HG02884 (cell line): ENCODE data around the gene COL19A1.

Experiments
- ATAC-seq: cut with Tn5 transposase; IDR thresholded peaks from one replicate; pipeline ENCODE4 v1.9.1; 2021; ENCODE audit warnings: mild to moderate bottlenecking, moderate library complexity; ENCODE audit not compliant: unreplicated experiment

Gene COL19A1

GRCh38 chr6:70162972-70163371 lies 296.6 kb downstream of the COL19A1 start:
- ATAC-seq, result no peak

- no peak for ATAC-seq
These were observed 297.4 kb downstream of the COL19A1 start for GRCh38 chr6:70163795-70164194.

DNA sequence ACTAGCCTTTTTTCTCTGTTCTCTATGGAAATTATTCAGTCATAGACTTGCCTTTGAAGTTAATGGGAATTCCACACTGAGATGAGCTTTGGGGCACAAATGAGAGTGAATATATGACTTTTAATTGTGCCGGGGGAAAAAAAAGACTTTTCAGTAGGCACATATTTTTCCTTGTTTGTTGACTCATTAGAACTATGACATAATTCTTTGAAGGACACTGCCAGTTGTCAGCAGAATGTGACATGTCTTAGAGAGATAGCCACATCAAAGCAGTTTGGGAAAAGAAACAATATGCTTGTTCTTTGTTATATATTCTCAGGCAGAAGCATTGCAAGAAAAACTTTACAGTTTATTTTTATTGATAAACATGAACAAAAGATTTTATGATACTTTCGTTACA lies 298.2 kb downstream of the COL19A1 start:
- no peak for ATAC-seq

DNA sequence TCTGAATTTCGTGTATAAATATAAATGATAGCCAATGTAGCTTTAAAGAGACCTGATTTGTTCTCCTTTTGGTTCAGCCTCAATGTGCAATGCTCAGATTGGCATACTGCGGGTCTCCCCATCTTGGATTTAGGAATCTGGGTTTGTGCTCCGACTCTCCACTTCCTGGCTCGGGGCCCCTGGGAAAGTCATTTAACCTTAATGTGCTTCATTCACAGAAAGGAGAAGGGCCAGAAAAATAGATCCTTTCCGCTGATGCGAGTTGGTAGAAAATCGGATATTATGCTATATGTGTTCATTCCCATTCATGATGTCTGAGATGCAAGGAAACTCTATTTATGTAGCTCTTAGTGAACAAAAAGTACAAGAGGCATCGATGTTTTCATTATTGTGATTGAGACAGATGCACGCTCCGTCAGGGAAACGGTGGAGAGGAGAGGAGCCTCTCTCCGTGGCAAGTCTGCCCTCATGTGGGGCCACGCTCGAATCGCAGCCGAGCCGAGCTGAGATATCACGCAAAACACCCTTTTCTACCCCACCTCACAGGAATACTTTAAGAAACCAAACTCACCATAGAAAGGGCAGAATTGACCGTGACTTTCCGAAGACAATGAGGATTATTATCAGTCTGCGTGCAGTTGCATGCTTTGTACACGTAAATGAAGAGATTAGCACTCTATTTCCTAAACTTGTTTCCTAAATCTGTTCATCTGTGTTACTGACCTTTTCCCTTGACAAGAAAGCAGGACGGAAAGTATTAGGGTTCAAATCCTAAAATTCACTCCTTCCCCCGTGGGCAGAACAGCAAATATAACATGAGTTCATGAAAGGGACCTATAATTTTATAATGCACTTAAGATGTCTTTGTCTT lies 300.0 kb downstream of the COL19A1 start:
- peak; percentile 92 for ATAC-seq

DNA sequence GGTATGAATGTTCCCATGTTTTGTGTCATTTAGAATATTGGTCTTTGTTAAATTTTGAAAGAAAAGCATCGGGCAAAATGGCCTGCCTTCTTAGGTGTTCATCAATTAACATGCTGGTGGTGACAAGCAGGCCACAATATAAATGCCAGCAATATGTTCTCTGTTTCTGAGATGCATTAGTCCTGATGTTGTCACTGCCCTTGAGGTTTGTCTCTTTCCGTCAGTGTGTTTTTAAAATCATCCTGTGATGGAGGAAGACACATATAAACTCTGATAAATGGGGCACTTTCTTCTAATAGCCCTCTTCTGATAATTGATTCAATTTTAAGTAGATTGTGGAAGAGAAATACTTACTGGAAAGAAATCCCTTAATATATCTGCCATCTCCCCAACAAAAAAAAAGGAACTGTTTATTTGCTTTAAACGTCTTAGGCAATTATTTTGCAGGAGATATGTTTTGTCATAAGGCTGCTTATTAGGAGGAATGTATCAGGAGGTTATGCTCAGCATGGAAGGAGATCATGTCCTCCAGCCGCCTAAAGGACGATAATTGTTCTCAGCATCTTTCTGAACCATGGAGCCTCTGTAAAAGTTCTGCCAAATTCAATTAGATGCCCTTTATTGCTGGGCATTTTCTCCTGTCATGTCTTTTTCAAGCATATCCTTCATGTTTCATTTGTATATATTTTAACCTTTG lies 302.5 kb downstream of the COL19A1 start:
- ATAC-seq, result no peak

- ATAC-seq, result no peak
These were observed 304.9 kb downstream of the COL19A1 start for GRCh38 chr6:70171236-70171635.

DNA sequence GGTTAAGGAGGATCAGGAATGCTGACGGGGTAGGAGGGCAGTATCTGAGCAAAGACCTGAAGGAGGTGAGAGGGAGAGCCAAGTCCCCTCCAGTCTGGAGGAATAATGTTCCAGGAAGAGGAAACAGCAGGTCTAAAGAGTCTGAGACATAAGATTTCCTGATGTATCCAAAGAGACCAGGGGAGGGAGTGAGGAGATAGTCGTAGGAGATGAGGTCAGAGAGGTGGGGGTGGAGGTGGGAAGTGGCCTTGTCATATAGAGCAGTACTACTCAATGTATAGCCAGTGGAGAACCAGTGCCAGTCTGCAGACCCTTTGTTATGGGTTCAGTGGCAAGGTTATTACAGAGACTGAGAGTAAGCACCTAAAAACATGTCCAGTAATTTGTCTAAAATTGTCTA lies 305.9 kb downstream of the COL19A1 start:
- ATAC-seq, result no peak

GRCh38 chr6:70175770-70176169 lies 309.4 kb downstream of the COL19A1 start:
- ATAC-seq, result no peak

GRCh38 chr6:70176842-70177550 lies 310.6 kb downstream of the COL19A1 start:
- no peak for ATAC-seq

GRCh38 chr6:70180183-70180900 lies 314.0 kb downstream of the COL19A1 start:
- no peak for ATAC-seq

DNA sequence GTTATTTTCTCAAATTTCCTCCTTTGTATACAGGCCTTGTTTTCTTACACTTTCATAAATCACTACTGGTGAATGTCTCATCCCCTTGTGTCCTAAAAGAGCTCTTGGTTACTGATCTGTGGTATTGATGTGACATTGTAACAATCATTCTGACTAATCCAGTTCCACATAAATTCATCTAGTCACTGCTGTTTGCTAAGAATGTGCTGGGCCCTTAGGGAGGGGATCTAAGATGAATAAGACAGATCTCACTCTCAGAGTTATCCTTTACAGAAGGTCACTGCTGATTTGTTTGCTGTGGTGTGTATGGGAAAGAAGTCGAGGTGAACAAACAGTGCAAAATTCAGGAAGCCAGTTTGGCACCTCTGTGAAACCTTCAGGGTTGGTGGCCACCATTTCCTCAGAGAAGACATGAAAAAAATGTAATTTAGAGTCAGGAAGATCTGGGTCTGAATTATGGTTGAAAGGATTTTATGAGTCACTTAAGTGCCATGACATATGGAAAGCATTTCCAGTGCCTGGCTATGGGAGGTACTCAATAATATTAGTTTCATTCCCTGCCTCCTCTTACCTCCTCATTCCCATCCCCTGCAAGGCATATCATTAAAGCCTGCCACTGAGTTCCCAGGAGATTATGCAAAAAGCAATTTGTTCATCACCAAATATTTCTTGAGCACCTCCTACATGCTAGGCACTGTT lies 314.7 kb downstream of the COL19A1 start:
- ATAC-seq, result peak; percentile 72

DNA sequence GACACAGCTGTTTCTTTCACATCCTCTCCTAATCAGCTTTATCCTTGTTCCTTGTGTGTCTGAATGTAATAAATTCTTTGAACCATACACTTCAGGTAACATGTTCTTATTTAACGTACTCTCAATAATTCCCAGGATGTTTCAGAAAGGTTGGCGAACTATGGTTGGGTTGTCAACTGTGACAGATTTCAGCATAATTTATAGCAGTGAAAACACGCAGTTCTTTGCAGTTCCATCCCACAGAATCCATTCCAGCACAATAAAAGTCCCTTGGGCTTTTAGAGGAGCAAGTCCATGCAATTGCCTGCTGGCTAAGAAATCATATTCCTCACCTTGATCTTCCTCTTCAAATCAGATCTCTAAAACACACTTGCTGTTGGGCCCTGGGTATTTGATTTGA lies 317.2 kb downstream of the COL19A1 start:
- ATAC-seq, result no peak

DNA sequence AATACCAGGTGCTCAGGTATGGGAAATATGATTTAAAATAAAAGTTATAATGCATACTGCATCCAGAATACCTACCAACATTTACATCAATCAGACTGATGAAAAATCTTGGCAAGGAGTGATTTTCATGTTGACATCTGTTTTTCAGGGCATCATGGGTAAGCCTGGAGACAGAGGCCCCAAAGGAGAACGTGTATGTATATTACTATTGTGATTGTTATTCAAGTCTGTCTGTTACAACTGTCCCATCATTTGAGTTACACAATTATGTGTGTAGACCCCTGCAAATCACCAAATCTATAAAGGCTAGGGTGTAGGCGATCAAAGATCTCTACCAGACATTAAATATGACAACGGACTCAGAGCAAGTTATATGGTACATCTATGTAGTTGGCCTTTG lies 318.4 kb downstream of the COL19A1 start:
- no peak for ATAC-seq

GRCh38 chr6:70186461-70186860 lies 320.1 kb downstream of the COL19A1 start:
- ATAC-seq, result no peak

DNA sequence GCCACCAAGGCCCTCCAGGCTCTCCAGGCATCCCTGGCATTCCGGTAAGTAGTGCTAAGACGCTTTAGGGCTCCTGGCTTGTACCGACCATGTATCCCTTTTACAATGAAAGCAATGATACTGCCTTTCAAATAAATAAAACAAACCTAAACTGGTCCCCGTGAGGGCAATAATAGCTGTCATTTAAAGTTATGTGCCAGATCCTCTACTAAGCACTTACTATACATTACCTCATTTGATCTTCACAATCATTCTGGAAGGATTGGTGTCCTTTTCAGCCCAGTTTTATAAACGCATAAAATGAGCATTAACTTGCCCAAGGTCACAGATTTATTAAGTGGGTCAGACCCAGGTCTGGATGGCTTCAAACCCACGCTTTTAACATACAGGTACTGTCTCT lies 321.8 kb downstream of the COL19A1 start:
- ATAC-seq, result no peak

DNA sequence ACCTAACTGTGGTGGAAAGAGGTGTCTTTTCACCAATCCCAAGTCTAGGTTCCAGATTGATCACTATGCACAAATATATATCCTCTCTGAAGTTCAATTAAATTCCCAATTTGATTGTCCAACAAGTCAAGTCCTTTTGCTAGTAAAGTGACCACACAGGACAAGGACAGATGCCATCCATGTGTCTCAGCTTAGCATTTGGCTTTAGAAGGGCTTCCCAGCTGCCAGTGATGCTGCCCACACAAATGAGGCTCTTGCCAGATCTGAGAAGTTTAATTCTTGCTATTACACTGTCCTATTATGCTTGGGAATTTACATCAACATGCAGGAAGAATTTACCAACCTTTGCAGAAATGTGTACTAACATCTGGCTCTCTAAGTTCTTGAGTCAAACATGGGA lies 328.1 kb downstream of the COL19A1 start:
- no peak for ATAC-seq

- no peak for ATAC-seq
These were observed 330.2 kb downstream of the COL19A1 start for GRCh38 chr6:70196531-70196930.

DNA sequence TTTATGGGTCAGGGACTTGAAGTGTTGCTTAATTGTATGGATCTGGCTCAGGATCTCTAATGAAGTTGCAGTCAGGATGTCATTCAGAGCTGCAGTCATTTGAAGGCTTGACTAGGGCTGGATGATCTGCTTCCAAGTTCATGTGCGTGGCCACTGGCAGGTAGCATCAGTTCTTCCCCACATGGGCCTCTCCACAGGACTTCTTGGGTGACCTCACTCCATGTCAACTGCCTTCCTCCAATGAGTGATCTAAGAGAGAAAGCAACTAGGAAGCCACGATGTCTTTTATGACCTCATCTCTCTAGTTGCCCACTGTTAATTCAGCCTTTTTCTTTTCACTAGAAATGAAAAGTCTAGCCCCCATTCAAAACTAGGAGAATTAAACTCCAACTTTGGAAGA lies 332.4 kb downstream of the COL19A1 start:
- ATAC-seq, result no peak

GRCh38 chr6:70208235-70208790 lies 342.0 kb downstream of the COL19A1 start:
- ATAC-seq, result no peak

DNA sequence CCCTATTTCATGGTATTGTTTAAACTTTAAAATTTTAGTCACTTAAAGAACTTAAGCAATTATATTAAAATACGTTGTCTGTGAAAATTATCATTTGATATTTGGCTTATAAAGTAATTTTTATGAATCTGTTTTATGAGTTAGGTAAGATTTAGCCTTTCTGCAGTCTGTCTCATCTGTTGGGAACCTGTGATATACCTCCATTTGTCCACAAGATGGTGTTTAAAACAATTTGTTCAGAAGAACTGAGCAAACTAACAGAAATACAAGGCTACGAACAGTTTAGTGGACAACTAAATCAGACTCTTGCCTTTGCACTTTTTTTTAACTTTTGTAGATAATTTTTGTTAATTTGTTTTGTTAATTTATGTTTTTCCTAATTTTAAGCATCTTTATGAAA lies 344.1 kb downstream of the COL19A1 start:
- no peak for ATAC-seq
